DND-41 (cell line): ENCODE results near the gene TPM3.

Experiments
- ATAC-seq: fragments of 200-7000 bp; cut with Tn5 transposase; 3 replicates; pipeline ENCODE4 v1.9.1; 2021; ENCODE audit warnings: low read depth; ENCODE audit not compliant: insufficient read depth
- DNase-seq: peaks from one replicate; pipeline ENCODE4 v3.0.0-alpha.2; 2020
- H2AFZ ChIP-seq: 2 replicates; pipeline ENCODE4 v1.6.0; 2012; ENCODE audit warnings: low read depth, low read length
- H3K27ac ChIP-seq: 2 replicates; pipeline ENCODE4 v1.5.1; 2012; ENCODE audit warnings: low read length, inconsistent platforms
- H3K27me3 ChIP-seq: fragments of 200-600 bp; sonication (generic); 2 replicates; pipeline ENCODE4 v1.6.0; 2012; ENCODE audit warnings: low read length, mild to moderate bottlenecking, inconsistent platforms; ENCODE audit not compliant: insufficient read depth, poor library complexity
- H3K36me3 ChIP-seq: 2 replicates; pipeline ENCODE4 v1.5.1; 2012; ENCODE audit warnings: low read length, inconsistent platforms; ENCODE audit not compliant: insufficient read depth
- H3K4me1 ChIP-seq: 2 replicates; pipeline ENCODE4 v1.5.1; 2012; ENCODE audit warnings: mild to moderate bottlenecking, low read length; ENCODE audit not compliant: insufficient read depth
- H3K4me2 ChIP-seq: 2 replicates; pipeline ENCODE4 v1.6.0; 2012; ENCODE audit warnings: mild to moderate bottlenecking, moderate library complexity, low read length, inconsistent platforms; ENCODE audit not compliant: insufficient read depth
- H3K4me3 ChIP-seq, 2 experiments: fragments of 200-600 bp in 1 of 2; shearing (Covaris generic) in 1 of 2; 2 replicates each; pipeline ENCODE4 v1.5.1; 2012 to 2016; ENCODE audit warnings: inconsistent platforms in 2 of 2, low read length in 2 of 2, mild to moderate bottlenecking in 2 of 2, low read depth in 1 of 2, moderate library complexity in 1 of 2
- H3K79me2 ChIP-seq: 2 replicates; pipeline ENCODE4 v1.6.0; 2012; ENCODE audit warnings: low read length, inconsistent platforms; ENCODE audit not compliant: insufficient read depth
- H3K9ac ChIP-seq: 2 replicates; pipeline ENCODE4 v1.6.0; 2012; ENCODE audit warnings: low read depth, mild to moderate bottlenecking, inconsistent platforms, low read length, moderate library complexity
- H3K9me3 ChIP-seq: 2 replicates; pipeline ENCODE4 v1.5.1; 2012; ENCODE audit warnings: low read length, moderate library complexity, mild to moderate bottlenecking, inconsistent platforms; ENCODE audit not compliant: insufficient read depth, severe bottlenecking
- H4K20me1 ChIP-seq: 2 replicates; pipeline ENCODE4 v1.6.0; 2012; ENCODE audit warnings: low read length; ENCODE audit not compliant: insufficient read depth
- EZH2 ChIP-seq: IDR thresholded peaks from 3 replicates; pipeline ENCODE4 v1.6.1; 2012; ENCODE audit warnings: borderline replicate concordance, low read depth, mild to moderate bottlenecking, moderate library complexity, low read length, inconsistent platforms; ENCODE audit not compliant: severe bottlenecking
- TF ChIP-seq, protein P1 (sequence below): IDR thresholded peaks from 2 replicates; pipeline ENCODE4 v1.5.1; 2012; ENCODE audit warnings: borderline replicate concordance, low read length, moderate library complexity, mild to moderate bottlenecking; ENCODE audit not compliant: poor library complexity, severe bottlenecking; ENCODE audit errors: extremely low read depth

Gene TPM3

GRCh38 chr1:154142358-154142757, 49.5 kb downstream of the TPM3 start:
- H3K36me3 ChIP-seq = no peaks in the 10 kb centered on the region
- H3K27me3 ChIP-seq = no peaks in the 10 kb centered on the region
- no peak overlapping the region for H3K4me3 ChIP-seq
- H3K27ac ChIP-seq = no peak overlapping the region
- no peaks in the 10 kb centered on the region for H3K9me3 ChIP-seq
- no peaks in the 10 kb centered on the region for H3K4me1 ChIP-seq
- DNase-seq = no peak
- no peak overlapping the region for H2AFZ ChIP-seq
- H4K20me1 ChIP-seq = no peaks in the 10 kb centered on the region
- no peaks in the 10 kb centered on the region for H3K79me2 ChIP-seq
- H3K9ac ChIP-seq = no peak overlapping the region
- ATAC-seq = no peak
- no peak overlapping the region for H3K4me2 ChIP-seq
- TF ChIP-seq EZH2 = no peak
- TF ChIP-seq, protein P1, sequence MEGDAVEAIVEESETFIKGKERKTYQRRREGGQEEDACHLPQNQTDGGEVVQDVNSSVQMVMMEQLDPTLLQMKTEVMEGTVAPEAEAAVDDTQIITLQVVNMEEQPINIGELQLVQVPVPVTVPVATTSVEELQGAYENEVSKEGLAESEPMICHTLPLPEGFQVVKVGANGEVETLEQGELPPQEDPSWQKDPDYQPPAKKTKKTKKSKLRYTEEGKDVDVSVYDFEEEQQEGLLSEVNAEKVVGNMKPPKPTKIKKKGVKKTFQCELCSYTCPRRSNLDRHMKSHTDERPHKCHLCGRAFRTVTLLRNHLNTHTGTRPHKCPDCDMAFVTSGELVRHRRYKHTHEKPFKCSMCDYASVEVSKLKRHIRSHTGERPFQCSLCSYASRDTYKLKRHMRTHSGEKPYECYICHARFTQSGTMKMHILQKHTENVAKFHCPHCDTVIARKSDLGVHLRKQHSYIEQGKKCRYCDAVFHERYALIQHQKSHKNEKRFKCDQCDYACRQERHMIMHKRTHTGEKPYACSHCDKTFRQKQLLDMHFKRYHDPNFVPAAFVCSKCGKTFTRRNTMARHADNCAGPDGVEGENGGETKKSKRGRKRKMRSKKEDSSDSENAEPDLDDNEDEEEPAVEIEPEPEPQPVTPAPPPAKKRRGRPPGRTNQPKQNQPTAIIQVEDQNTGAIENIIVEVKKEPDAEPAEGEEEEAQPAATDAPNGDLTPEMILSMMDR = no peak

DNA sequence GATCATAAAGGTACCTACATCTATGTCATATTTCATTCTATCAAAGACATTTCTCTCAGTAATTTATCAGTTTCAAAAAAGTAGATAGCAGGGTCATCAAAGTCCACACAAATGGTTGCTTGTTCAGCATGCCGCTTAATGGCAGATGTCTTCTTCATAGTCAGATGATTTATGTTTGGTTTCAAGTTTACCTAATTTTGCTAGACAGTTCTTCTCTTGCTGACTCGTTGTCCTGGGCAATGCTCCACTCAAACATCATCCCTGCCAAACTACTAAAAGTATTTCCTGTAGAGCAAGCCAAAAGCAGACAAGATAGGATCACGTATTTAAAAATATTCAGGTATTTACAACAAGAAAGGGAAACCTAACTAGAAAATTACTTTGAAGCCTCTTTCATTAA, 50.7 kb downstream of the TPM3 start:
- no peak for DNase-seq
- Histone ChIP-seq H2AFZ (no peak overlapping the region), H3K9me3 (no peaks in the 10 kb centered on the region), H3K27ac (no peak overlapping the region), H4K20me1 (no peaks in the 10 kb centered on the region), H3K36me3 (no peaks in the 10 kb centered on the region), H3K27me3 (no peaks in the 10 kb centered on the region), H3K79me2 (no peaks in the 10 kb centered on the region), H3K4me2 (no peak overlapping the region), H3K4me3 (no peak overlapping the region), H3K4me1 (no peaks in the 10 kb centered on the region), H3K9ac (no peak overlapping the region)
- no peak for ATAC-seq
- TF ChIP-seq, protein P1 = no peak
- TF ChIP-seq EZH2 = no peak

DNA sequence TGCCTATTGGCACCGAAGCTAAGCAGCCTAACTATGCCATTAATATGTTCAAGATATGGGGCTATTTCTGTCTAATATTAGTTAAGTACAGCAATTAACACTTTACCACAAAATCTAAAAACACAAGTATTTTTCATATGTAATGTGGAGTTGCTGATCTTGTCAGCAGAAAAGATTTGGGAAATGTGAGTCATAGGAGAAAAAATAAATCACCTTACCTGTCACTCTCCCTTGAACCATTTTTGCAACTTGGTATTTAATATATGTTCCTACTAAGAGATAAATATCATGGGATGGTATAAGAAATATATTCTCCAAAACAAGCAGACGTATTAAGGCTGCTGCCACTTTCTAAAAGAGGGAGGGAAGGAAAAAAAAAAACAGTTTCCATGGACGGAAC, 54.0 kb downstream of the TPM3 start:
- Histone ChIP-seq H3K27ac (no peak overlapping the region), H4K20me1 (no peaks in the 10 kb centered on the region), H3K27me3 (no peaks in the 10 kb centered on the region), H3K4me2 (no peak overlapping the region), H3K9me3 (no peaks in the 10 kb centered on the region), H3K9ac (no peak overlapping the region), H3K36me3 (no peaks in the 10 kb centered on the region), H3K4me1 (no peaks in the 10 kb centered on the region), H2AFZ (no peak overlapping the region), H3K79me2 (no peaks in the 10 kb centered on the region), H3K4me3 (no peak overlapping the region)
- no peak for TF ChIP-seq EZH2
- TF ChIP-seq, protein P1 = no peak
- DNase-seq (no peak), ATAC-seq (no peak)

DNA sequence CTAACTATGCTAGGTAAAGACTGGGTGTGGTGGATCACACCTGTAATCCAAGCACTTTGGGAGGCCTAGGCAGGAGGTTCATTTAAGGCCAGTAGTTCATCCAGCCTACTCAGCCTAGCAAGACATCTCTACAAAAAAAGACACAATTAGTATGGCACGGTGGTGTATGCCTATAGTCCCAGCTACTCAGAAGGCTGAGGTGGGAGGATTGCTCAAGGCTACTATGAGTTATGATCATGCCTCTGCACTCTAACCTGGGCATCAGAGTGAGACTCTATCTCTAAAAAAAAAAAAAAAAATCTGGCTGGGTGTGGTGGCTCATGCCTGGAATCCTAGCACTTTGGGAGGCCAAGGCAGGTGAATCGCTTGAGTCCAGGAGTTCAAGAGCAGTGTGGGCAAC, 58.6 kb downstream of the TPM3 start:
- Histone ChIP-seq H3K27ac (no peak overlapping the region), H3K79me2 (no peaks in the 10 kb centered on the region), H4K20me1 (no peaks in the 10 kb centered on the region), H2AFZ (no peak overlapping the region), H3K4me2 (no peak overlapping the region), H3K27me3 (no peaks in the 10 kb centered on the region), H3K9me3 (no peaks in the 10 kb centered on the region), H3K4me1 (no peaks in the 10 kb centered on the region), H3K36me3 (no peaks in the 10 kb centered on the region), H3K4me3 (no peak overlapping the region), H3K9ac (no peak overlapping the region)
- ATAC-seq = no peak
- no peak for TF ChIP-seq EZH2
- TF ChIP-seq, protein P1 = no peak
- no peak for DNase-seq
